HT1080 (cell line): ENCODE results near the gene ONECUT2. TPM values are rescaled to one million over a fixed set of nuclear protein-coding genes. Genes with fewer than 3 reads are reported as not detected.

Source experiments
- DNase-seq: peaks from one replicate; pipeline ENCODE4 v3.0.0-alpha.2; 2015; ENCODE audit warnings: low read depth
- total RNA-seq: library from RNA; depleted of rRNA; stranded (reverse); fragments of >200 nt; shearing (Covaris generic); gene quantifications from 2 replicates; pipeline ENCODE4 v1.2.3, GENCODE V29; 2014

The ONECUT2 gene
- total RNA-seq, 1 experiment from 2014 or later: 0.08 TPM

DNA sequence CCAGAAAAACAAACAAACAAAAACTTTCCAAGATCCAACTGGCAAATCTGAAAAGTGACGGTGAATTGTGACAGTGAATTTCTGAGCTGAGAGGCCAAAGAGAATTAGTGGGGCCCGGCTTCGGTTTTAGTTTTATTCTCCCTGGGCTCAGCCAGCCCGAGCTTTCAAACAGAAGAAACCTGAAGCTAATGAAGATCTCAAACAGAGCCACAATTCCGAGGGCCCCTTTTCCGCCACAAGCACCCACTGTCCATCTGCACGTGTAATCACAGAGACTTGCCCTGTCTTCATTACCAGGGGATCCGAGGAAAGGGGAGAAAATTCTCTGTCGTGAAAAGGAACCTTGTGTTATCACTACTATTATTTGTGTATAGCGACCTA lies 4.2 kb upstream of the ONECUT2 start:
- DNase-seq: no peak

DNA sequence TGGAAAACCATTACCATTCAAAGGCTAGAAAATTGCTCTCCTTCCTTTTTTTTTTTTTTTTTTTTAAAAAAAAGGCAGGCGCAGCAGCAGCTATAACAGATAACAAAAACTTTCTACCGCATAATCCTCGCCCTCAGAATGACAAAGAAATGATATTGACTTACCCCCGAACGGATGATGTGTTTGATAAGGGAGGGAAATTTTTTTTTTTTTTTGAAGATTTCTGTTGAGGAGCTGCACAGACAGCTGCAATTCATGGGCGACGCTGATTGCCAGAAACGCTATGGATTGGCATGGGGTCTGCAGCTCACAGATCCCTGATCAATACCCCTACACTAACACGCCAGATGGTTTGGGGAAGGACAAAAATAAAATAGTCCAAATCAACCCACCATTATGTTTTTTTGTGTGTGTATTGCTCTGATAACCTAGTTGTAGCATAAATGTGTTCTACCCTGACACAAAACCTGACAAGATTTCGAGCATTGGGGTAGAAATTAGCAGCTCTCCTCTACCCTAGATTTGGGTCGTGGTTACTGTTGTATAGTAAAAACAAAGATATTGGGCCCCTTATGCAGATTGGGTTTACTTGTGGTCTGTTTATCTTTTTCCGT lies 3.6 kb upstream of the ONECUT2 start:
- DNase-seq: no peak

DNA sequence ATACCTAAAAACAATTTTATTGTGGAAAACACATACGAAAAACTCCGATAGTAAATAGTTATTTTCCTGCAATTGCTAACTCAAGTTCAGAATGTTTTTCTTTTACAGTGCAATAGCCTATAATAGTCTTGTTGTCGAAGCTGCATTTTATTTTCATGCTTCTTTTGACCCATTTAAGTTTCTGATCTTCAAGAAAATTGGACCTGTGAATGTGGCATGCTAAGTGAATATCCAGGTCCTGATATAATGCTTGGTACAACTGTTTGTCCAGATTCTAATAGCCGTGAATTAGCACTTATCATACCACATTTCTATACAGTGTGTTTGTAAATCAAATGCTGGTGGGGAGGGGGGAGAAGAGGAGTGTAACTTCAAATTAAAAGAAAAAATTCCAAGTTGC lies 3.0 kb upstream of the ONECUT2 start:
- DNase-seq: no peak

DNA sequence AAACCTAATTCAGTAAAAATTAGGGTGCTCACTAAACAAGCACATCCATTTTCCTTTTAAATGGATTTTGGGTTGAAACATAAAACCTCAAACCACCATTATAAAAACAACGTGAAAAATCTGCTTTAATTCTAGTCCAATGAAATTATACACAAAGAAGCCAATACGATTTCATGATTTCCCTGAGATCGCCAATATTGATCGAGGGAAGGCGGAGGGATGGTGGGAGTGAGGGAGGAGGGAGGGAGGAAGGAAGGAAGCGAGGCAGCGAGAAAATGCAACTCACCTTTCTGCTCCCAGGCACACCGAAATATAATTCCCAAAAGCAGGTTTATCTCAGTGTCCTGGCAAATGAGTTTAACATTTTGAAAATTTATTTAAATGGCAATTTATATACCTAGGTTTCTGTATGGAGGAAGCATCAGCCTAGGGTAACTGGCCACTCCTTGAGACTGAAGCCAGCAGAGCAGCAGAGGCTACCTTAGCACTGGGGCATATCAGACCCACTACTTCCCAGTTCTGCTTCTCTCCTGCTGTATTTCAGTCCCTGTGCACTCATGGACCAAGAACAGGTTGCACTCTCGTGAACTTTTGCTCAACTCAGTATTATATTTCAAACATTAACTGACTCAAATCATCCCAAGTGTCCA lies 2.3 kb upstream of the ONECUT2 start:
- DNase-seq: no peak

DNA sequence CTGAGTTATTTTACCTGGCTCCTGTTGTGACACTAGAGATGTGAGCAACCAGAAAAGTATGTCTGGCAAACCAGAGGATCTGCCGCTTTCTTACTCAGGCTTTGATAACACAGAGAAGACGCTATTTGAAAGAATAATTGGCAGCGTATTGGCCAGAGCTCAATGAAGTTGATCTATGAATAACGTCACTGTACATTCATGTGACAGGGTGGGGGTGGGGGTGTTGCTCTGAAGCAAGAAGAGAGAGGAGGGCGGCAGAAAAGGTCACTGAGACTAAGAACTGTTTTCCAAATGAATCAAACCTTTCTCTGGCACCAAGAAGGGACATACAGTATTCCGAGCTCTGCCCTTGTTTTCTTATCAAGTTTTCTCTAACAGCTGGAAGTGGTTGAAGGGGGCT lies 1.7 kb upstream of the ONECUT2 start:
- DNase-seq: no peak

DNA sequence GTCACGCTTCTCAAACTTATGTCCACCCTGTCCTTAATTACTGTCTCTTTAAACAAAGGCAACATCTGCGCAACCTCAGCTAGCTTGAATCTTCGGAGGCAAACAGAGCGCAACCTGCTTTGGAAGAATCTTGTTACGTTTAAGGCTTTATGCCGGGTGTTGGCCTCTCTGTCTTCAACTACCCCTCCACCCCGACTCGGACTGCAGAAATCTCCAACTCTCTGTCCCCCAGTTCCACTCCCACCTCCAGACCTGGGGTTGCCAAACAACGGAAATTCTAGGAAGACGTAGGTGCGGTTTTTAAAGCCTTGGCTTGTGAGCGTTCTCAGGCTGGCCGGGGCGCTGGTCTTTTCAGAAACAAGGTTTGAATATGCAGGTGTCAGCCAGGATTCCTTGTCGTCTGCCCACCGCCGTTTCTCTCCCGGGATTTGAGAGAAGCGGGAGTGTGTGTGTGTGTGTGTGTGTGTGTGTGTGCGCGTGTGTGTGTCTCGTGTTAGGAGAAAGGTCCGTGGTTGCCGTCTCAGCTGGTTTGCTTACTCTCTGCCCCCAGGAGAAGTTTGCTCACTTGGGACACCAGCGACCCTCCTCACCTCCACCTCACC lies 1.1 kb upstream of the ONECUT2 start:
- DNase-seq: no peak

DNA sequence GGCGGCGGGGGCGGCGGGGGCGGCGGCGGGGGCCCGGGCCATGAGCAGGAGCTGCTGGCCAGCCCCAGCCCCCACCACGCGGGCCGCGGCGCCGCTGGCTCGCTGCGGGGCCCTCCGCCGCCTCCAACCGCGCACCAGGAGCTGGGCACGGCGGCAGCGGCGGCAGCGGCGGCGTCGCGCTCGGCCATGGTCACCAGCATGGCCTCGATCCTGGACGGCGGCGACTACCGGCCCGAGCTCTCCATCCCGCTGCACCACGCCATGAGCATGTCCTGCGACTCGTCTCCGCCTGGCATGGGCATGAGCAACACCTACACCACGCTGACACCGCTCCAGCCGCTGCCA lies 644 bp downstream of the ONECUT2 start:
- DNase-seq: no peak

DNA sequence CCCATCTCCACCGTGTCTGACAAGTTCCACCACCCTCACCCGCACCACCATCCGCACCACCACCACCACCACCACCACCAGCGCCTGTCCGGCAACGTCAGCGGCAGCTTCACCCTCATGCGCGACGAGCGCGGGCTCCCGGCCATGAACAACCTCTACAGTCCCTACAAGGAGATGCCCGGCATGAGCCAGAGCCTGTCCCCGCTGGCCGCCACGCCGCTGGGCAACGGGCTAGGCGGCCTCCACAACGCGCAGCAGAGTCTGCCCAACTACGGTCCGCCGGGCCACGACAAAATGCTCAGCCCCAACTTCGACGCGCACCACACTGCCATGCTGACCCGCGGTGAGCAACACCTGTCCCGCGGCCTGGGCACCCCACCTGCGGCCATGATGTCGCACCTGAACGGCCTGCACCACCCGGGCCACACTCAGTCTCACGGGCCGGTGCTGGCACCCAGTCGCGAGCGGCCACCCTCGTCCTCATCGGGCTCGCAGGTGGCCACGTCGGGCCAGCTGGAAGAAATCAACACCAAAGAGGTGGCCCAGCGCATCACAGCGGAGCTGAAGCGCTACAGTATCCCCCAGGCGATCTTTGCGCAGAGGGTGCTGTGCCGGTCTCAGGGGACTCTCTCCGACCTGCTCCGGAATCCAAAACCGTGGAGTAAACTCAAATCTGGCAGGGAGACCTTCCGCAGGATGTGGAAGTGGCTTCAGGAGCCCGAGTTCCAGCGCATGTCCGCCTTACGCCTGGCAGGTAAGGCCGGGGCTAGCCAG lies 1.2 kb downstream of the ONECUT2 start:
- no peak for DNase-seq

DNA sequence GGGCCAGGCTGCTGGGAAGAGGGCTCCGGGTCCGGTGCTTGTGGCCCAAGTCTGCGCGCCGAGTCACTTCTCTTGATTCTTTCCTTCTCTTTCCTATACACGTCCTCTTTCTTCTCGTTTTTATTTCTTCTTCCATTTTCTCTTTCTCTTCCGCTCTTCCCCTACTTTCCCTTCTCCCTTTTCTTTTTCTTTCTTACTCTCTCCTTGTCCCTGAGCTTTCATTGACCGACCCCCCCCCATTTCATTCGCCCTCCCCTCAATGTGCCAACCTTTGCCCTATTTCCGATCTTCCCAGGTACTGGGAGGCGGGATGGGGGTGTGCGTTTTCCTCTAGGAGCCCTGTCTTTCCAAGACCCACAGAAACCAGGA lies 1.8 kb downstream of the ONECUT2 start:
- no peak for DNase-seq

DNA sequence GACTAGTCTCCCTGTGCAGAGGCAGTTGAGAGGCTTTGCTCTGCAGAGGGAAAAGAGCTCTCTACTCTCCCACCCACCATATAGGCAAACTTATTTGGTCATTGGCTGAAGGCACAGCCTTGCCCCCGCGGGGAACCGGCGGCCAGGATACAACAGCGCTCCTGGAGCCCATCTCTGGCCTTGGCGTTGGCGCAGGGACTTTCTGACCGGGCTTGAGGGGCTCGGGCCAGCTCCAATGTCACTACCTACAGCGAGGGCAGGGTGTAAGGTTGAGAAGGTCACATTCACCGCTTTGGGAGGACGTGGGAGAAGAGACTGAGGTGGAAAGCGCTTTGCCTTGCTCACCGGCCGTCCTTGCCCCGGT lies 2.2 kb downstream of the ONECUT2 start:
- DNase-seq: no peak

DNA sequence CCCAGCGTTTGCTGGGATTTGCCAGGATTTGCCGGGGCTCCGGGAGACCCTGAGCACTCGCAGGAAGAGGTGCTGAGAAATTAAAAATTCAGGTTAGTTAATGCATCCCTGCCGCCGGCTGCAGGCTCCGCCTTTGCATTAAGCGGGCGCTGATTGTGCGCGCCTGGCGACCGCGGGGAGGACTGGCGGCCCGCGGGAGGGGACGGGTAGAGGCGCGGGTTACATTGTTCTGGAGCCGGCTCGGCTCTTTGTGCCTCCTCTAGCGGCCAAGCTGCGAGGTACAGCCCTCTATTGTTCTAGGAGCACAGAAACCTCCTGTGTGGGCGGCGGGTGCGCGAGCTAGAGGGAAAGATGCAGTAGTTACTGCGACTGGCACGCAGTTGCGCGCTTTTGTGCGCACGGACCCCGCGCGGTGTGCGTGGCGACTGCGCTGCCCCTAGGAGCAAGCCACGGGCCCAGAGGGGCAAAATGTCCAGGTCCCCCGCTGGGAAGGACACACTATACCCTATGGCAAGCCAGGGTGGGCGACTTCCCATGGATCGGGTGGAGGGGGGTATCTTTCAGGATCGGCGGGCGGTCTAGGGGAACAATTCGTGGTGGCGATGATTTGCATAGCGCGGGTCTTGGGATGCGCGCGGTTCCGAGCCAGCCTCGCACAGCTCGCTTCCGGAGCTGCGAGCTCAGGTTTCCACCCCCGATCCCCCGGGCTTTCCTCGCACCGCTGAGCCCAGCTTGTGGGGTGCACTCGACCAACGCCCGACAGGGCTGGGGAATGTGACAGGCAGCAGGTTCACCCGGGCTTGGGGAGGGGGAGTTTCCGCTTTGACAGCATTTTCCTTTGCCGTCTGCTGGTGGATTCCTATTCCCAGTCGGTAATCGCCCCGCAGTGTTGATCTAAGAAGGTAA lies 2.8 kb downstream of the ONECUT2 start:
- DNase-seq: no peak

DNA sequence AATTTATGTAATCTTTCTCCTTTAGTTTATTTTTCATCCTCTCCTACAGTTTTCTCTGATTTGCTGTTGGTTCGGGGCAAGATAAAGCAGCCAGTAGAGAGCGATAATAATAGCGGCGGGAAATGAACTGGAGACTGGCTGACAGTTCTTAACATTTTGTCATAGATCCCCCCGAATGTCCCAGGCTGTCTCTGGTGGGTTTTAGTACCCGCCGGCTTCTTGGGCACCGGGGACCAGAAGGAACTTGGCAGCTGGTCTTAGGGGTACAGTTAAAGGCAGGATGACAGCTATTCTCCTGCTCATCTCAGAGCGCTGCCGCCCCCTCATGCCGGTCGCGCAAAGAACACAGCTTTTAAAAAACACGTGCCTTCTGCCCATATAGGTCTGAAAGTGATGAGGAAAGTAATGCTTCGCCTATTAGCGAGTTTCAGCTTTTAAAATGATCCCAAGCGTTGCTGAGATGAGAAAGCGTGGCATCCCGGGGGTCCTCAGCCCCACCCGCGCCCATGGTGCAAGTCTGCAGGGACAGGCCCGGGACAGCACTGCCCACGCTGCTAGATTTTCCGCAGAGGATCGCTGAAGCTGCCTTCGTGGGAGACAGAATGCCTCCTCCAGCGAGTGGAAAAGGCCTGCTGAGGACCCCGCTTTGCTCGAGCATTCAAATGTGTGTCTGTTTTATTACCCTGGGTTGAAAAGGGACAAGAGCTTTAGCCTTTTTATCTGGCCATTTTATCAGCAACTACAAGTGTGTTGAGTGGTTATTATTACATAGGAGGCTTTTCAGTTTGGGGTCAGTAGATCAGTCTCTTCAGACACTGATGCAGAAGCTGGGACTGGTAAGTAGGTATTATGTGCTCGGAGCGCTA lies 3.8 kb downstream of the ONECUT2 start:
- DNase-seq: no peak

DNA sequence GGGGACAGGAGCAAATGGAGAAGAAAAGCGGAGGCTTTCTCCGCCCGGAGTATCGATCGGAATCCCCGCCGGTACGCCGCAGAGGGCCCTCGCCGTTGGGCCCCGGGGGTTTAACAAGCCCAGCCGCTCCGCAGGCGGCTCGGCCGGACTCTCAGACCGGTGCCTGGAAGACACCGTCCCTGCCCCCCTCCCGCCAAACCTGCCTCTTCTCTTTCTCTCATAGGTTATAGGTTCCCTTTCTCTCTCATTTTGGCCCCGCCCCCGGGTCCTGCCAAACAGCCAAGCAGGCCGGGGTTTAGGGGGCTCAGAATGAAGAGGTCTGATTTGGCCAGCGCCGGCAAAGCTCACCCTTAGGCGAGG lies 4.4 kb downstream of the ONECUT2 start:
- DNase-seq: no peak

DNA sequence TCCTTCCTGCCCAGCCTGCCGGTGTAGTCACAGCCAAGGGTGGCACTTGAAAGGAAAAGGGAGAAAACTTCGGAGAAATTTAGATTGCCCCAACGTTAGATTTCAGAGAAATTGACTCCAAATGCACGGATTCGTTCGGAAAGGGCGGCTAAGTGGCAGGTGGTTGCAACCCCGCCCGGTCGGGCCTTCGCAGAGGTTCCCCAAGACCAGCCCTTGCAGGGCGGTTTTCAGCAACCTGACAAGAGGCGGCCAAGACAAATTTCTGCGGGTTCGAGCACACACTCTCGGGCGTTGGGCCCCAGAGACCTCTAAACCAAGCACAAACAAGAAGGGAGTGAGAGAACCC lies 4.8 kb downstream of the ONECUT2 start:
- DNase-seq: no peak

DNA sequence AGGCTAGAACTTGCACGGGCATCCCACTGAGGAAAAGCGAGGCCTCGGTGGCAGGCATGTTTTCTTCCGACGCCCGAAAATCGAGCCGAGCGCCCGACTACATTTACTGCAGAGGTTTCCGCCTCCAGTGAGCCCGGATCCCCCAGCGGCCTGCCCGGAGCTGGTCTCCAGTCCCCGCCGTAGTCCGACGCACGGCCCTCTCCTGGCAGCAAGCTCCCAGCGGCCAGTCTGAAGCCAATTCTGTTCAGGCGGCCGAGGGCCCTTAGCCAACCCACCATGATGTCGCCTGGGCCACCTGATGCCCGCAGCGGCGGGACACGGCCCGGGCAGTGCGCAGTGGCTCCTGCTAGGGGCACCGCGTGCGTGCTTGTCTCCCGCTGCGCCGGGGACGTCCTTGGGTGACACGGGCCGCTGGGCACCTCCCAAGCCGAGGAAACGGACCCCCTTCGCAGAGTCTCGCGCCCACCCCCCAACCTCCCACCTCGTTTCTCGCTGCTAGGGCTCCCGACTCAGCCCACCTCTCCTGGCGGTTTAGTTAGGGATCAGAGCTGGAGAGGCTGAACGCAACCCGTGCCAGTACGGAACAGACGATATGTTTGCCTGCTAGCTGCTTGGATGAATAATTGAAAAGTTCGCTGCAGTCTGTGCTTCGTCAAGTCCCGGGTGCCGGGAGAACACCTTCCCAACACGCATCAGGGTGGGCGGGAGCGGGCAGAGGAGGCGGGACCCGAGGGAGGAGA lies 5.3 kb downstream of the ONECUT2 start:
- no peak for DNase-seq

DNA sequence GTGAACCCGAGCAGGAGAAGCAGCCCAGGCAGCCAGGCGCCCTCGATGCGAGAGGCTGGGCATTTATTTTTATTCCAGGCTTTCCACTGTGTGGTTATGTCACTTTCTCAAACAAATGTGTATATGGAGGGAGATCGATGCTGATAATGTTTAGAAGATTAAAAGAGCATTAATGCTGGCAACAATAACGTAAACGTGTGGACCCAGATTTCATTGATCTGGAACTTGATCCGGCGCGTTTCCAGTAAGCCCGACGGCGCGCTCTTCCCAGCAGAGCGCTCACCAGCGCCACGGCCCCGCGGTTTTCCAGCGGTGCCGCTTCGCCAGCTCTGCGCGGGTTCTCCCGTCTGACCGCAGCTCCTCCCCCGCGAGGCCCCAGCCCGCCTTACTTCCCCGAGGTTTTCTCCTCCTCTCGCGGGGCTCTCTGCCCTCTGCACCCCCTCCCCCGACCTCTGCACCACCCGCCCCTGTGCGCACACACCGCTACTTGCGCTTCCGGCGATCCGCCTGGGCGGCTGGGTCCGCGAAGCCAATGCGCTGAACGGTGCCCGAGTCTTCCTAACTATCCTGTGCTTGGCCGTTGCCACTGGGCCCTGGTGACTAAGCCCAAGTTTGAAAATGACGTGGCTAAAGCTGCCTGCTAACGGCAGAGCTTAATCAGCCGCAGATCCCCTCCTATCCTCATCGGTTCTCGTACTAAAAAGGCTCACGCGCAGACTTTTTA lies 6.1 kb downstream of the ONECUT2 start:
- no peak for DNase-seq

DNA sequence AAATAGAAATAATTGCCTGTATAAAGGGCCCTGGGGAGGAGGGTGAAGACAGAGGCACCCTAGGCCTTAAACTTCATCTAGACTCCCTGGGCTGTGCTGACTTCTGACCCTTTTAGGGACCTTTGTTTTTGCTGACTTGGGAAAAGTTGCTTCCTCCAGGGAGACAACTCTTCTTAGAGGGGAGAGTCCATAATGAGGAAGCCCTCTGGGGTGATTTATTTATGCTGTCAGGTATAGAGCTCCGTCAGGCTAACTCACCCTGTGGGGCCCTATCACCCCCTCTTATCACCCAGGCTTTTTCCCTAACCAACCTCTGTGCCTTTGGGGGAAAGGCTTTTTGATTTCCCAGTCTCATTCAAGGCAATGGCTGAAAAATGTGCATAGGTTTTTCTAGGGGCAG lies 8.1 kb downstream of the ONECUT2 start:
- no peak for DNase-seq

DNA sequence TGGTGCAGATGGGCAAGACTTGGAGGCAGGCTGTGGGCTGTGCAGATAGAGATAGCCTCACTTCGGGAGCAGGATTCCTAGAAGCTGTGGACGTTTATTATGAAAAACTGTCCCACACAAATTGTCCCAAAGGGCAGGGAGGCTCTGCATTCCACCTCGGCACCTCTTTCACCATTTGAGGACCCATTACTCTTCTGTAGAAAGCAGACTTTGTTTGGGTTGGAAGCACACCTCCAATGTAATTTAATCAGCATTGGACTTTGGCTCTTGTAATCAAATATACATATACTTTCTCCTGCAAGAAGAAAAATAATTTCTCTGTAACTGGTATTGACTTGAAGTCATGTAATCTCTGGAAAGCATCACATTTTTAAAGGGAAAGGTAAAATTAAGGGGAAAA lies 8.5 kb downstream of the ONECUT2 start:
- DNase-seq: no peak

DNA sequence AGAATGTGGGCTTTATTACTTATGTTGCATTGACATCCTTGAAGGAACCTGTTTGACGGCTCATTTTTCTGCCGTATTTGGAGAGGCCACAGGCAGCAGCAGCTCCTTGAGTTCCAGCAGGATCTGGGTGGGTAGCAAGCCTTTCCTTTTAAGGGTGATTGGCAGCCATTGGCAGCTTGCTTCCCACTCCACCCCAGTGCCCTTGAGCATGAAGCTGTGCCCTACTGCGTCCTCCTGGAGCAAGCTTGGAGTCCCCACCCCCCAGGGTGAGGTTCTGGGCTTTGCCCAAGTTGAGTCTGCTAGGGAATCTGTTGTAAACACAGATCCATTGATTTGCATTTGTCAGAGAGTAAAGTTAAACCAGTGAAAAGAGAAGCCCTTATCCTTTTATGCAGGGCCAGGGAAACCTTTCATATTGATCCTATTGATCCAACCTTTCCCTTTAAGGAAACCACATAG lies 9.2 kb downstream of the ONECUT2 start:
- no peak for DNase-seq
